Pancreas (tissue), 10 donors: ENCODE data around the gene TMEM176B. TPM values are rescaled to one million over a fixed set of nuclear protein-coding genes. Genes with fewer than 3 reads are reported as not detected.

Experiments
- ATAC-seq, 4 donors: fragments of 200-7000 bp; cut with Tn5 transposase; one replicate each; pipeline versions ENCODE4 v1.8.0 to v1.9.1; 2020; ENCODE audit warnings: mild to moderate bottlenecking in 4 of 4, moderate library complexity in 4 of 4
- DNase-seq, 6 donors: peaks; one replicate each; pipeline ENCODE4 v3.0.0-alpha.2; 2020
- FAIRE-seq: peaks from 2 replicates; lab custom pipeline; 2012; peaks lifted over from hg19 to GRCh38; lab: Jason Lieb, UNC
- H3K27ac ChIP-seq, 4 donors: fragments of 200-600 bp; sonication (generic); 1 replicate in 3 of 4; 2 replicates in 1 of 4; pipeline versions ENCODE4 v1.5.0 to v1.8.0; 2020
- H3K27me3 ChIP-seq, 4 donors: fragments of 200-600 bp; one replicate each; pipeline ENCODE4 v1.8.0; 2021
- H3K36me3 ChIP-seq, 3 donors: fragments of 200-600 bp; sonication (generic) in 1 of 3; one replicate each; pipeline versions ENCODE4 v1.5.0 to v1.8.0; 2020 to 2021
- H3K4me1 ChIP-seq, 3 donors: fragments of 200-600 bp; one replicate each; pipeline ENCODE4 v1.8.0; 2021
- H3K4me3 ChIP-seq, 4 donors: fragments of 200-600 bp; sonication (generic) in 2 of 4; one replicate each; pipeline versions ENCODE4 v1.5.0 to v1.8.0; 2020 to 2021
- H3K9me3 ChIP-seq, 4 donors: fragments of 200-600 bp; one replicate each; pipeline ENCODE4 v1.8.0; 2021
- CTCF ChIP-seq, 4 donors: fragments of 200-600 bp; sonication (generic) in 3 of 4; IDR thresholded peaks; one replicate each; pipeline versions ENCODE4 v1.5.0 to v1.8.0; 2021; ENCODE audit warnings: antibody characterized with exemption in 4 of 4
- WGBS, 2 donors: extraction: QIAGEN DNeasy Blood & Tissue Kit; methylation state at CpG; one replicate each; pipeline ENCODE4 v1.1.7; 2013; 5-methylcytosine and 5-hydroxymethylcytosine counted together
- intact Hi-C, 3 donors: fragments of 100-400 bp; cut with DNase I; formaldehyde crosslinking; loops; one replicate each; pipeline versions ENCODE4 v1.11.1 to v1.14.2; 2022
- polyA plus RNA-seq, 2 donors: library from polyadenylated mRNA; stranded (reverse); fragments of 200-250 nt; gene quantifications; one replicate each; pipeline ENCODE4 v1.2.3, GENCODE V29; 2013
- total RNA-seq, 6 donors: library from RNA; stranded (reverse); fragmentation: NEBNext Ultra II Directional in 4 of 6; extraction: Animal tissue kit (Norgen Biotek cat#: 25700) in 4 of 6; gene quantifications; one replicate each; pipeline versions ENCODE4 v1.2.1 to v1.2.4, GENCODE V29; 2021 to 2023
- donor health status: healthy with polysubstance abuse.
- donor health status: DM: no; HTN: no; CAD: no; lungs with moderate emphysema.
- donor health status: DM: no; HTN: no; CAD: no.
- donor health status: control.
- donor health status: control.
- donor health status: Bipolar disorder and iron deficiency.
- donor health status: DM: yes; HTN: yes; CAD: no.
- donor health status: DM: no; HTN: no; CAD: no.
- donor health status: DM: no; HTN: no; CAD: no.
- donor health status: DM: yes; HTN: yes; CAD: no.

Gene TMEM176B
- total RNA-seq (10 to 100 TPM; 20.9 to 41.2 (median 30.5) TPM), polyA plus RNA-seq (10 to 100 TPM; 16.4 to 83.9 TPM)

GRCh38 chr7:150799741-150800580, at the start of gene TMEM176B:
Gene TMEM176B (minus strand): TSS chr7:150800364. CDS start chr7:150796569, 3,795 bp downstream.
- intact Hi-C loops = no loop called here
- H3K27ac ChIP-seq = peak within 1 kb of the TSS in 3 of 4 donors; percentile 10 to 37 (median 15)
- H3K4me3 ChIP-seq = peak within 1 kb of the TSS; percentile 44 to 70 (median 62)
- H3K9me3 ChIP-seq = no peaks in the 10 kb centered on the region
- 11 to 13% methylated on average over 69 to 75 of the region's 75 CpGs for WGBS, 2 donors
- ATAC-seq (peak; percentile 84 to 91 (median 86)), DNase-seq (peak in 5 of 6 donors; percentile 45 to 80 (median 65)), FAIRE-seq (no peak)
- no peak for TF ChIP-seq CTCF (IDR thresholded peaks at IDR 0.05)
- H3K36me3 ChIP-seq = no peaks in the 10 kb centered on the region
- no peaks in the 10 kb centered on the region for H3K27me3 ChIP-seq
- peaks cover 0 to 4% (median 0%) of the 10 kb centered on the region in 3 donors for H3K4me1 ChIP-seq

GRCh38 chr7:150849204-150849775, 49.1 kb upstream of the TMEM176B start:
- no peaks in the 10 kb centered on the region for H3K9me3 ChIP-seq
- TF ChIP-seq CTCF (IDR thresholded peaks at IDR 0.05) = no peak
- H3K36me3 ChIP-seq = no peaks in the 10 kb centered on the region
- no peak for ATAC-seq
- no peak for FAIRE-seq
- no peaks in the 10 kb centered on the region for H3K27me3 ChIP-seq
- no peaks in the 10 kb centered on the region for H3K4me1 ChIP-seq
- intact Hi-C loops = no loop called here
- H3K27ac ChIP-seq = no peak overlapping the region
- WGBS, 2 donors = 71 to 80% methylated on average over 10 of the region's 10 CpGs
- no peak for DNase-seq
- H3K4me3 ChIP-seq = no peak overlapping the region

GRCh38 chr7:150848561-150849115, 48.5 kb upstream of the TMEM176B start:
- no peaks in the 10 kb centered on the region for H3K36me3 ChIP-seq
- H3K4me3 ChIP-seq = no peak overlapping the region
- TF ChIP-seq CTCF (IDR thresholded peaks at IDR 0.05) = no peak
- FAIRE-seq (no peak), ATAC-seq (no peak), DNase-seq (no peak)
- no peaks in the 10 kb centered on the region for H3K9me3 ChIP-seq
- no peak overlapping the region for H3K27ac ChIP-seq
- H3K4me1 ChIP-seq = no peaks in the 10 kb centered on the region
- H3K27me3 ChIP-seq = no peaks in the 10 kb centered on the region
- intact Hi-C loops = no loop called here
- WGBS, 2 donors = 72 to 78% methylated on average over 3 of the region's 3 CpGs

- H3K27ac ChIP-seq = no peak overlapping the region
- no peak for TF ChIP-seq CTCF (IDR thresholded peaks at IDR 0.05)
Measured at GRCh38 chr7:150848111-150848510, 47.9 kb upstream of the TMEM176B start.

More at GRCh38 chr7:150848111-150848510, 47.9 kb upstream of the TMEM176B start:
- H3K9me3 ChIP-seq = no peaks in the 10 kb centered on the region
- DNase-seq (no peak), ATAC-seq (no peak), FAIRE-seq (no peak)
- no peaks in the 10 kb centered on the region for H3K4me1 ChIP-seq
- H3K4me3 ChIP-seq = no peak overlapping the region
- intact Hi-C loops = no loop called here
- 82 to 87% methylated on average over 8 of the region's 8 CpGs for WGBS, 2 donors
- H3K36me3 ChIP-seq = no peaks in the 10 kb centered on the region
- no peaks in the 10 kb centered on the region for H3K27me3 ChIP-seq
